Measurements from ENCODE around the gene ERICH4. TPM values are rescaled to one million over a fixed set of nuclear protein-coding genes. Genes with fewer than 3 reads are reported as not detected.
"Not testable (repeated sequence)": the region's sequence is repeated elsewhere in the genome, so short reads cannot be mapped to it uniquely, and the experiment has no call there.

The ERICH4 gene
- total RNA-seq, 1 donor from 2014 or later = not detected

- no peak for DNase-seq (ENCODE audit: low read depth)
- no peak overlapping the region for H3K4me3 ChIP-seq (ENCODE audit: low read depth, low read length)
- FAIRE-seq = no peak
- peaks cover 2% of the 10 kb centered on the region for H3K36me3 ChIP-seq (ENCODE audit: control insufficient read depth, insufficient read depth, low read length)
- no peaks in the 10 kb centered on the region for H3K27me3 ChIP-seq (ENCODE audit: control insufficient read depth, insufficient read depth, low read length)
- TF ChIP-seq CTCF (IDR thresholded peaks at IDR 0.05; ENCODE audit: insufficient read depth, low read length, severe bottlenecking) = no peak
Observed at GRCh38 chr19:41405776-41406175, 37.2 kb upstream of the ERICH4 start.

- FAIRE-seq (no peak), DNase-seq (ENCODE audit: low read depth) (no peak)
- TF ChIP-seq CTCF (IDR thresholded peaks at IDR 0.05; ENCODE audit: insufficient read depth, low read length, severe bottlenecking) = no peak
- Histone ChIP-seq H3K36me3 (ENCODE audit: control insufficient read depth, insufficient read depth, low read length) (peaks cover 5% of the 10 kb centered on the region), H3K27me3 (ENCODE audit: control insufficient read depth, insufficient read depth, low read length) (no peaks in the 10 kb centered on the region), H3K4me3 (ENCODE audit: low read depth, low read length) (no peak overlapping the region)
Observed at GRCh38 chr19:41407271-41407670, 35.7 kb upstream of the ERICH4 start.

GRCh38 chr19:41408256-41408655 lies 34.7 kb upstream of the ERICH4 start:
- H3K27me3 ChIP-seq (ENCODE audit: control insufficient read depth, insufficient read depth, low read length) = no peaks in the 10 kb centered on the region
- no peak for FAIRE-seq
- TF ChIP-seq CTCF (IDR thresholded peaks at IDR 0.05; ENCODE audit: insufficient read depth, low read length, severe bottlenecking) = no peak
- no peak for DNase-seq (ENCODE audit: low read depth)
- peaks cover 7% of the 10 kb centered on the region for H3K36me3 ChIP-seq (ENCODE audit: control insufficient read depth, insufficient read depth, low read length)
- no peak overlapping the region for H3K4me3 ChIP-seq (ENCODE audit: low read depth, low read length)

GRCh38 chr19:41408846-41409245 lies 34.1 kb upstream of the ERICH4 start:
- DNase-seq (ENCODE audit: low read depth); FAIRE-seq; H3K4me3 ChIP-seq (ENCODE audit: low read depth, low read length); H3K36me3 ChIP-seq (ENCODE audit: control insufficient read depth, insufficient read depth, low read length); H3K27me3 ChIP-seq (ENCODE audit: control insufficient read depth, insufficient read depth, low read length): not testable (repeated sequence)

- DNase-seq (ENCODE audit: low read depth) (peak; percentile 73), FAIRE-seq (peak; percentile 70)
- Histone ChIP-seq H3K36me3 (ENCODE audit: control insufficient read depth, insufficient read depth, low read length) (peaks cover 11% of the 10 kb centered on the region), H3K27me3 (ENCODE audit: control insufficient read depth, insufficient read depth, low read length) (no peaks in the 10 kb centered on the region), H3K4me3 (ENCODE audit: low read depth, low read length) (no peak overlapping the region)
- no peak for TF ChIP-seq CTCF (IDR thresholded peaks at IDR 0.05; ENCODE audit: insufficient read depth, low read length, severe bottlenecking)
Observed at GRCh38 chr19:41409288-41409687, 33.7 kb upstream of the ERICH4 start.

GRCh38 chr19:41410336-41411054 lies 32.5 kb upstream of the ERICH4 start:
- Histone ChIP-seq H3K27me3 (ENCODE audit: control insufficient read depth, insufficient read depth, low read length) (no peaks in the 10 kb centered on the region), H3K36me3 (ENCODE audit: control insufficient read depth, insufficient read depth, low read length) (peaks cover 18% of the 10 kb centered on the region), H3K4me3 (ENCODE audit: low read depth, low read length) (no peak overlapping the region)
- no peak for FAIRE-seq
- DNase-seq (ENCODE audit: low read depth) = no peak
- no peak for TF ChIP-seq CTCF (IDR thresholded peaks at IDR 0.05; ENCODE audit: insufficient read depth, low read length, severe bottlenecking)
